Umbilical cord (tissue), 2 donors: ENCODE measurements around the gene IGF1. TPM values are rescaled to one million over a fixed set of nuclear protein-coding genes. Genes with fewer than 3 reads are reported as not detected.
"Not testable (repeated sequence)": the region's sequence is repeated elsewhere in the genome, so short reads cannot be mapped to it uniquely, and the experiment has no call there.

Source experiments
- DNase-seq: peaks from one replicate; pipeline ENCODE4 v3.0.0-alpha.2; 2015; ENCODE audit warnings: low spot score
- total RNA-seq: library from RNA; depleted of rRNA; stranded (reverse); fragments of >200 nt; gene quantifications from one replicate; pipeline ENCODE4 v1.2.3, GENCODE V29; 2014; ENCODE audit warnings: low replicate concordance; ENCODE audit not compliant: insufficient read depth

IGF1 gene
- total RNA-seq, 1 donor from 2014 or later: 18.1 TPM

- no peak for DNase-seq
These were observed 90.3 kb downstream of the IGF1 start for GRCh38 chr12:102390068-102390467.

- DNase-seq: no peak
These were observed 91.9 kb downstream of the IGF1 start for GRCh38 chr12:102388469-102388868.

DNA sequence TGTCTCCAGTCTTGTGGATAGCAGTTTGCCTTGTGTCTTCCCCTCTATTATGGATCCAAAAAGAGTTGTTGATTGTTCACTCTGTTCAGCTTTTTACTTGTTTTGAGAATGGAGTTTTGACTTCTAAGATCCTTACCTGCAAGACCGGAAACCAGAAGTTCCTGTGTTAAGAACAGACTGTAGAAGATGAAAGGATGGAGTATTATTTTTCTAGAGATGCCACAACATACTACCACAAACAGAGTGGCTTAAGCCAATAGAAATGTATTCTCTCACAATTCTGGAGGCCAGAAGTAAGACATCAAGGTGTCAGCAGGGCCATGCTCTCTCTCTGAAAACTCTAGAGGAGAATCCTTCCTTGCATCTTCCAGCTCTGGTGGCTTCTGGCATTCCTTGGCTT is 95.0 kb downstream of the IGF1 start:
- DNase-seq: no peak

GRCh38 chr12:102379346-102380162 is 100.8 kb downstream of the IGF1 start:
- DNase-seq: no peak

DNA sequence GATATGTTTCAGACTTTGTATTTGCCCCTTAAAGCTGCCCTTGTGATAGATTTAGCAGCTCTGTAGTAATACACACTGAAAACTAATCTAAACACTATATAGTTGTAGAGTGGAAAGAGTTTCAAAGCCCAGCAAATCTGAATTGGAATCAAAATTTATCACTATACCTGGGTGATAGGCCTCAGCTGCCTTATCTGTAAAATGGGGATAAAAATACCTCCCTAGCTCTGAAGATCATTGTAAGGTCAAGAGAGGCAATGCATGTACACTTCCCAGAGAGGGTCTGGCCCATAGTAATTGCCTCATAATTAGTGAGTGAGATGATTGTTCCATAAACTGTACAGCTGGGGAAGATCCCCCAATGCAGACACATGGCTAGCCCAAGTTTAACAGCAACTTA is 103.6 kb downstream of the IGF1 start:
- no peak for DNase-seq

- no peak for DNase-seq
These were observed 104.1 kb downstream of the IGF1 start for GRCh38 chr12:102376181-102376747.

DNA sequence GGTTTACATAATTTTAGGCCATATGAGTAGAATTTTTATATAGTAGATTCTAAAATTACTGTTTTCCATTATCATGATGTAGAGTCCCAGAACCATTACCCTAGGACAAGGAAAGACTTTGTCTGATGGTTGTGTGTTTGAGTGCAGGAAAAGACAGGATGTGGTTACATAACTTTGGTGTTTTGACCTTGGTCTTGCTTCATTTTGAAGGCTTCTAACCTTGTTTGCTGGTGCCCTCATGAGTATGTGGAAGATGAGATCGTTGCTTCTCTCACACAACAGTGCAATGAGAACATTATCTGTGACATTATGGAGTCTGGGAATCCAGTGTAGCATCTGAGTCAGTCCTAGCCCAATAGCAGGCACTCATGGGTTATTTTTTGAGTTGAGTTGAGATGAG is 106.2 kb downstream of the IGF1 start:
- no peak for DNase-seq

DNA sequence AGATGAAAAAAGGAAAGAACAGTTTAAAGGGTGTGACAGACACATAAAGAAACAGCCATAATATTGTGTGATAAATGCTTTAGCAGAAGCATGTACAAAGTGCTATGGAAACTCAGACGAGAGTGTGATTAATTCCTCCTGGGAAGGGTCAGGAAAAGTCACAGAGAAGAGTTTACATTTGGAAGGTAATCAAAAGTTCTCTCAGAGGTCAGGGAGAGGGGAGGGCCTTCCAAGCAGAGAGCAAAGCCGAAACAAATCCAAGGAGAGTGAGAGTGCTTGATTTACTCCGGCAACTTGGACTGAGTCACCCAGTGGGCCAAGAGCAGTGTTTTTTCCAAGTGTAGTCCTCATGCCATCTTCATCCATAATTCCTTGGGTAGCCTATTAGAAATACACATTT is 108.3 kb downstream of the IGF1 start:
- no peak for DNase-seq

DNA sequence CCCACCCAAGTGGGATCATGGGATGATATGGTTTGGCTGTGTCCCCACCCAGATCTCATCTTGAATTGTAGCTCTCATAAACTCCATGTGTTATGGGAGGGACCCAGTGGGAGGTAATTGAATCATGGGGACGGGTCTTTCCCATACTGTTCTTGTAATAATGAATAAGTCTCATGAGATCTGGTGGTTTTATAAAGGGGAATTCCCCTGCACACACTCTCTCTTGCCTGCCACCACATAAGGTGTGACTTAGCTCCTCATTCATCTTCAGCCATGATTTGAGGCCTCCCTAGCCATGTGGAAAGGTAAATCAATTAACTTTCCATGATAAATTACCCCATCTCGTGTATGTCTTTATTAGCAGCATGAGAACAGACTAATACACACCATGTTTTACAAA is 109.2 kb downstream of the IGF1 start:
- no peak for DNase-seq

GRCh38 chr12:102369876-102370275 is 110.5 kb downstream of the IGF1 start:
- DNase-seq: no peak

DNA sequence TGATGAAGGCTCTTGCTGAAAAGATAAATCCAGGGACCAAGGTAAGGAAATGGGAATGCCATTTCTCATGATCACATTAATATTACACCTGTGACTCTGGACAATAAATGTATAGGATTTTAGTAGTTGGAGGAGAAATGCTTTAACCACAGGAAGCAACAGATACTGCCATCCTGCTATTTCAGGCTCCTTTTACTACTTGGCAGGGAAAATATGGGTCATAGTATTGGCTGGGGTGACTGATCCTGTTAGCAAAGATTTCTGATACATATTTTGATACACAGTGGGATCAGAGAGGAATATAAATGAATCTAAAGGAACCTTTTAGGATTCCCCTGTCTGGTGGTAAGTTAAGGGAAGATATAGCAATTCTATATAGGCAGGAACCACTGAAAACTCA is 115.0 kb downstream of the IGF1 start:
- no peak for DNase-seq

DNA sequence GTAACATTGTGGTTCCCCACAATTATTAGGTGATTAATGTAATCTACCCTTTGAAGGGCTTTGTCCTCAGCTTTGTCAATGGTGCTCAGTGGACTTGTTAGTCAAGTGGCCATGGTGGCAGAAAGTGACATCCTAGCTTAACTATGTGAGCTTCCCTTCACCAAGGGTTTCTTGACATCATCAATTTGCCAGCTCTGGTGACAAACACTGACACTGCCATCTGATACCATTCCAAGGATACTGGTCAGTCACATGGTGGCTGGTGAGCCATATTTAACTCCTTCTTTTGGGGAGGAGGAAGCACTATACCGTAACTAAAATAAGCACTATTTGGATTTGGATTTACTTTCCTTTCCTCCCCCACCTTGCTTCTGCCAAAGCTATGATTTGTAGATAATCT is 115.7 kb downstream of the IGF1 start:
- no peak for DNase-seq

DNA sequence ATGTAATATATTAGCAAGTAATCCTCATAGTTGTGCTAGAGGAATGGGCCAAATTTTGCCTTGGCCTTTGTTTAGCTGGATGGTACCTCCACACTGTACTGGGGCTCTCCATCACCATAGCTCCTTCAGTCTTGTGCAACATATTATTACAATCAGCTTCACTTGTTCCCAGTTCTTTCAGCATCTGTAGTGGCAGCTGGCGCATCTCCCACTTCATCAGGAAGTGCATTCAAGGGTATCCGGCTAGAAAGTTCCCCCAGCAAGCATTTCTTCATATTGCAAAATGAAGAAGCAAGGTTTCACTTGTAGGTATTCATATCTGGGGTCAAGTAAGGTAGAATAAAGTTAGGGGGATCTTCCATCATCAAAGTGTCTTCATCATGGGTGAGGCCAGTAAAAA is 123.7 kb downstream of the IGF1 start:
- no peak for DNase-seq

DNA sequence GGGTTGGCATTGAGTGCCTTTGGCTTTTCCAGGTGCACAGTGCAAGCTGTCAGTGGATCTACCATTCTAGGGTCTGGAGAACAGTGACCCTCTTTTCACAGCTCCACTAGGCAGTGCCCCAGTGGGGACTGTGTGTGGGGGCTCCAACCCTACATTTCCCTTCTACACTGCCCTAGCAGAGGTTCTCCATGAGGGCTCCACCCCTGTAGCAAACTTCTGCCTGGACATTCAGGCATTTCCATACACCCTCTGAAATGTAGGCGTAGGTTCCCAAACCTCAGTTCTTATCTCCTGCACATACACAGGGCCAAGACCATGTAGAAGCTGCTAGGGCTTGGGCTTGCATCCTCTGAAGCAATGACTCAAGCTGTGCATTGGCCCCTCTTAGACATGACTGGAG is 126.1 kb downstream of the IGF1 start:
- not testable (repeated sequence) for DNase-seq

DNA sequence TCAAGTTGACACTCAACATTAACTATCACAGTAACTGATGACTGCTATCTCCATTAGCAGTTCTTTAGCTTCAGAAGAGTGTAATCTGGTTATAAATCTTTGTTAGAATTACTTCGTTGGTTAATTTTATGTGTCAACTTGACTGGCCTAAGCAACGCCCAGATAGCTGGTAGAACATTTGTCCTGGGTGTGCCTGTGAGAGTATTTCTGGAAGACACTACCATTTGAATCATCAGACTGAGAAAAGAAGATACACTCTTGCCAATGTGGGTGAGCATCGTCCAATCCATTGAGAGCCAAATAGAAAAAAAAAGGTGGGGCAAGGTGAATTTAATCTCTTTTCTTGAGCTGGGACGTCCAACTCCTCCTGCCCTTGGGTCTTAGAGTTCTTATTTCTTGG is 129.0 kb downstream of the IGF1 start:
- DNase-seq: no peak

GRCh38 chr12:102350070-102350469 is 130.3 kb downstream of the IGF1 start:
- DNase-seq: peak; percentile 13

DNA sequence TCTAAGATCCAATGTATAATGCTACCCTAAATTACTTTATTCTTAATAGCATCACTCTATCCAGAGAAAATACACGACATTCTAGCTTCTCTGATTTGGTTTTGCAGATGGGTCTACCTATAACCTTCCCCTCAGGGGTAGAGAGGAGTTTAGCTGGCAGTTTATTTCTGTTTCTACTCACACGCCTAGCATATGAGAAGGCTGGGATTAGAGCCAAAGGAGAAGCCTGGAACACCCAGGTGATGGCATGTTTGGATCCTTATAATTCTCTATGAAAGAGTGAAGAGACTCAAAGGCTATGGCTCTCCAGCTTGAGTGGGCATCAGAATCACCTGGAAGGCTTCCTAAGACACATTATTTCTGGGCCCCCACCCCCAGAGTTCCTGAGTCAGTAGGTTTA is 131.3 kb downstream of the IGF1 start:
- DNase-seq: no peak

DNA sequence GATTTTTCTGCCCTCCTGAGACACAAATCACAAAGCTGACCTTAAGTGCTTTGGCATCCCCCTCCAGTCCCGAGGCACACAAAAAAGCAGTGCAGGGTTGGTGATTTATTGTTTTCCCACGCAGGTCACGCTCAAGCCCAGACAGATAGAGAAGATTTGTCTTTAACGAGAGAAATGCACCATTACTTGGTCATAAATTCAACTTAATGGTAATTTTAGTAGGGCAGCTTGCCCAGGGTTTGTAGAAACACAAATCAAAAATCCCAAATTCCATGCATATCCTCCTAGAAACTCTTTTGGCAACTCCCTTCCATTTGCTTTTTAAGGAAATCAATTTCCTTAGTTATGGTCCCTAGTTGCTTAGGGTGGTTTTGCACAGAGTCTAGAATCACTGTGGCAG is 132.6 kb downstream of the IGF1 start:
- peak; percentile 44 for DNase-seq
